HG02678 (cell line): Measurements from ENCODE around the gene MMP14.

Source experiments
- ATAC-seq: cut with Tn5 transposase; IDR thresholded peaks from one replicate; pipeline ENCODE4 v1.9.1; 2021; ENCODE audit warnings: mild to moderate bottlenecking, moderate library complexity; ENCODE audit not compliant: unreplicated experiment

Gene MMP14

GRCh38 chr14:22882529-22883172 is 46.3 kb downstream of the MMP14 start:
- no peak for ATAC-seq

- no peak for ATAC-seq
These were observed 47.0 kb downstream of the MMP14 start, which contains the start of gene REM2 for GRCh38 chr14:22883173-22883976. Gene REM2 (plus strand): TSS chr14:22883222. CDS start chr14:22883288, 66 bp downstream.

GRCh38 chr14:22884076-22884737 is 47.8 kb downstream of the MMP14 start:
- no peak for ATAC-seq

GRCh38 chr14:22884738-22885523 is 48.5 kb downstream of the MMP14 start:
- no peak for ATAC-seq

- ATAC-seq, result no peak
These were observed 49.6 kb downstream of the MMP14 start for GRCh38 chr14:22885975-22886374.

- ATAC-seq, result peak; percentile 56
These were observed 50.3 kb downstream of the MMP14 start for GRCh38 chr14:22886500-22887259.

GRCh38 chr14:22887260-22887989 is 51.0 kb downstream of the MMP14 start:
- peak; percentile 36 for ATAC-seq

- peak; percentile 53 for ATAC-seq
These were observed 51.6 kb downstream of the MMP14 start for GRCh38 chr14:22887990-22888378.

GRCh38 chr14:22888662-22889061 is 52.3 kb downstream of the MMP14 start:
- ATAC-seq, result no peak

- ATAC-seq, result no peak
These were observed 54.0 kb downstream of the MMP14 start for GRCh38 chr14:22890416-22890815.

GRCh38 chr14:22892488-22892887 is 56.1 kb downstream of the MMP14 start:
- no peak for ATAC-seq

GRCh38 chr14:22893706-22894105 is 57.3 kb downstream of the MMP14 start:
- ATAC-seq, result no peak

GRCh38 chr14:22895402-22895801 is 59.0 kb downstream of the MMP14 start:
- ATAC-seq, result no peak

GRCh38 chr14:22896356-22896755 is 60.0 kb downstream of the MMP14 start:
- ATAC-seq, result no peak

GRCh38 chr14:22896760-22897159 is 60.4 kb downstream of the MMP14 start:
- ATAC-seq, result no peak

GRCh38 chr14:22897357-22897756 is 61.0 kb downstream of the MMP14 start:
- no peak for ATAC-seq
